CD14-positive monocyte (primary cell): ENCODE measurements around the gene ABLIM3. TPM values are rescaled to one million over a fixed set of nuclear protein-coding genes. Genes with fewer than 3 reads are reported as not detected.

Experiments used
- DNase-seq, 3 donors: peaks; one replicate each; pipeline ENCODE4 v3.0.0-alpha.2; 2011 to 2022
- H2AFZ ChIP-seq: 2 replicates; pipeline ENCODE4 v1.6.0; 2012; ENCODE audit warnings: mild to moderate bottlenecking, low read depth, low read length, inconsistent platforms; ENCODE audit not compliant: insufficient read depth, poor library complexity, severe bottlenecking
- H3K27ac ChIP-seq, 2 donors: 1 replicate in 1 of 2; 2 replicates in 1 of 2; pipeline ENCODE4 v1.5.1; 2012 to 2013; ENCODE audit warnings: low read length in 2 of 2, control low read depth in 1 of 2, inconsistent platforms in 1 of 2, low read depth in 1 of 2, mild to moderate bottlenecking in 1 of 2
- H3K27me3 ChIP-seq, 2 donors: one replicate each; pipeline versions ENCODE4 v1.6.0 to v1.6.1; 2011 to 2013; ENCODE audit warnings: low read length in 2 of 2; ENCODE audit not compliant: control insufficient read depth in 2 of 2, insufficient read depth in 2 of 2
- H3K36me3 ChIP-seq, 2 donors: replicated peaks in 1 of 2; 1 replicate in 1 of 2; 2 replicates in 1 of 2; pipeline versions ENCODE4 v1.5.1 to v1.6.1; 2012 to 2013; ENCODE audit warnings: low read length in 2 of 2, control low read depth in 1 of 2, inconsistent platforms in 1 of 2, mild to moderate bottlenecking in 1 of 2; ENCODE audit not compliant: insufficient read depth in 2 of 2, control insufficient read depth in 1 of 2
- H3K4me1 ChIP-seq, 2 donors: 1 replicate in 1 of 2; 2 replicates in 1 of 2; pipeline versions ENCODE4 v1.5.1 to v1.6.1; 2012 to 2013; ENCODE audit warnings: low read length in 2 of 2, control low read depth in 1 of 2, inconsistent platforms in 1 of 2, mild to moderate bottlenecking in 1 of 2, moderate library complexity in 1 of 2; ENCODE audit not compliant: insufficient read depth in 2 of 2, control insufficient read depth in 1 of 2
- H3K4me2 ChIP-seq: replicated peaks from 2 replicates; pipeline ENCODE3; 2012; ENCODE audit warnings: low read length, moderate library complexity, mild to moderate bottlenecking; ENCODE audit not compliant: poor library complexity, severe bottlenecking; ENCODE audit errors: extremely low read depth
- H3K4me3 ChIP-seq, 3 experiments: fragments of 200-600 bp in 1 of 3; sonication (generic) in 1 of 3; replicated peaks in 1 of 3; 1 replicate in 2 of 3; 2 replicates in 1 of 3; pipeline ENCODE4 v1.5.1; 2011 to 2013; ENCODE audit warnings: low read length in 3 of 3, mild to moderate bottlenecking in 3 of 3, control low read depth in 2 of 3, low read depth in 2 of 3, inconsistent platforms in 1 of 3, moderate library complexity in 1 of 3
- H3K79me2 ChIP-seq: 2 replicates; pipeline ENCODE4 v1.6.0; 2012; ENCODE audit warnings: mild to moderate bottlenecking, control low read depth, inconsistent platforms, low read length, moderate library complexity; ENCODE audit not compliant: insufficient read depth
- H3K9ac ChIP-seq: 2 replicates; pipeline ENCODE4 v1.6.0; 2017; ENCODE audit warnings: low read length, mild to moderate bottlenecking; ENCODE audit not compliant: insufficient read depth, poor library complexity, severe bottlenecking
- H3K9me3 ChIP-seq, 2 donors: replicated peaks in 1 of 2; 1 replicate in 1 of 2; 2 replicates in 1 of 2; pipeline versions ENCODE4 v1.5.1 to v1.6.1; 2012 to 2013; ENCODE audit warnings: low read length in 2 of 2, control low read depth in 1 of 2; ENCODE audit not compliant: control insufficient read depth in 1 of 2, insufficient read depth in 1 of 2
- H4K20me1 ChIP-seq: 2 replicates; pipeline ENCODE4 v1.6.0; 2012; ENCODE audit warnings: mild to moderate bottlenecking, low read length, control low read depth, moderate library complexity; ENCODE audit not compliant: insufficient read depth
- H3K27ac Mint-ChIP-seq, 7 donors: one replicate each; pipeline ENCODE4 v1.8.0; 2020; ENCODE audit warnings: mild to moderate bottlenecking in 7 of 7, mixed read lengths in 7 of 7, moderate library complexity in 6 of 7, inconsistent platforms in 2 of 7
- H3K27me3 Mint-ChIP-seq, 3 donors: one replicate each; pipeline ENCODE4 v1.8.0; 2021 to 2022; ENCODE audit warnings: low read depth in 3 of 3, mild to moderate bottlenecking in 3 of 3, mixed read lengths in 3 of 3, moderate library complexity in 3 of 3, inconsistent platforms in 1 of 3
- H3K36me3 Mint-ChIP-seq, 2 donors: one replicate each; pipeline ENCODE4 v1.8.0; 2020; ENCODE audit warnings: mixed read lengths in 2 of 2, inconsistent platforms in 1 of 2, mild to moderate bottlenecking in 1 of 2
- H3K4me1 Mint-ChIP-seq: one replicate; pipeline ENCODE4 v1.8.0; 2020; ENCODE audit warnings: mild to moderate bottlenecking, mixed read lengths
- H3K4me3 Mint-ChIP-seq, 2 donors: one replicate each; pipeline ENCODE4 v1.8.0; 2020; ENCODE audit warnings: mild to moderate bottlenecking in 2 of 2, mixed read lengths in 2 of 2, moderate library complexity in 1 of 2
- H3K9me3 Mint-ChIP-seq, 7 donors: one replicate each; pipeline ENCODE4 v1.8.0; 2020 to 2022; ENCODE audit warnings: mixed read lengths in 7 of 7, mild to moderate bottlenecking in 6 of 7, moderate library complexity in 6 of 7, inconsistent platforms in 2 of 7
- WGBS: methylation state at CpG from one replicate; pipeline ENCODE4 v1.1.5; 2013; ENCODE audit warnings: missing lambda C conversion rate; ENCODE audit not compliant: insufficient coverage; 5-methylcytosine and 5-hydroxymethylcytosine counted together
- intact Hi-C, 2 donors: fragments of 100-400 bp; cut with micrococcal nuclease; formaldehyde crosslinking; loops; one replicate each; pipeline versions ENCODE4 v1.15.0 to v1.15.1; 2023
- polyA plus RNA-seq, 3 donors: library from polyadenylated mRNA; depleted of rRNA in 1 of 3; unstranded in 2 of 3; stranded (reverse) in 1 of 3; fragments of 300-500 nt in 2 of 3; fragments of >200 nt in 1 of 3; fragmentation: Illumina TruSeq in 2 of 3; gene quantifications; 1 replicate in 2 of 3; 2 replicates in 1 of 3; pipeline ENCODE4 v1.2.3, GENCODE V29; 2012 to 2021
- TF ChIP-seq, protein P1 (sequence below): fragments of 200-600 bp; IDR thresholded peaks from one replicate; pipeline ENCODE4 v1.8.0; 2022; ENCODE audit warnings: antibody characterized with exemption, mild to moderate bottlenecking

ABLIM3 gene
- polyA plus RNA-seq, 3 donors = 0.22 to 0.74 TPM; not detected in 1

DNA sequence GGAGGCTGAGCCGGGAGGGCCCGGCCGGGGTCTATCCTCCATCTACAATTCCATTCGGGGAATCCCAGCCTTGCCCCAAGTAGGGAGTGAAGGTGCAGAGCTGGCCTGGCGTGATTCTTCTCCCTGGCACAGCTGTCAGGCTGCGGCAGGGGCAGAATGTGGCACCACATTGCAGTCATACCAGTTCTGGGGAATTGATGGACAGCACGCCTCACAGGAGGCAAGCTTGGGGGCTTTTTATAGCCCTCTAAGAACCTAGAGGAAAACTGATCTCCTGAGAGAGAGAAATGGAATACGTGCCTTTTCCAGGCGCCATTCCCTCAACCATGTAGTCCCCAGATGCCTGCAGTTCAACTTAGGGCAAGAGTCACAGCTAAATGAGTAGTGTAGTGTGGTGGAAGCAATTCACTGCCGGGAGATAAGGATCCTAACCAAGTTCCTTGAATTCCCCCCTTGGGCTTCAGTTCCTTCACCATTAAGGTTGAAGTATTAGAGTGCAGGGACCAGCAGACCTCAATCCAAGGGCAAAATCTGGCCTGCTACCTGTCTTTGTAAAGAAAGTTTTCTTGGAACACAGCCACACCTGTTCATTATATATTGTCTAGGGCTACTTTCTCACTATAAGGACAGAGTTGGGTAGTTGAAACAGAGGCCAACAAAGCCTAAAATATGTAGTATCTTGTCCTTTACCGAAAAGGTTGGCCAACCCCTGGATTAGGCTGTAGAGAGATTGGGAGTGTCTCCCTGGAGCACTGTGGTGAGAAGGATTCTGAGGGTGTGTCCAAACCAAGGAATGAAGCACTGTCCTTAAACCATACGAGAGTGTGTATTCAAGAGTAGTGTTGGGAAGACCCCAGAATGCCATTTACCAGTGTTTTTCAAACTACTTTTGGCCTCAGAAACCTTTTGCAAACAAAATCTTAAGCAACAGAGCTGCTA lies 141.0 kb downstream of the ABLIM3 start:
- no peak overlapping the region for H3K4me3 Mint-ChIP-seq
- Histone ChIP-seq H3K4me3 (no peak overlapping the region), H3K9me3 (no peaks in the 10 kb centered on the region), H3K4me2 (no peak overlapping the region), H3K9ac (no peak overlapping the region), H3K79me2 (no peaks in the 10 kb centered on the region), H4K20me1 (no peaks in the 10 kb centered on the region), H3K36me3 (no peaks in the 10 kb centered on the region), H3K4me1 (no peaks in the 10 kb centered on the region), H3K27me3 (no peaks in the 10 kb centered on the region), H2AFZ (no peak overlapping the region), H3K27ac (no peak overlapping the region)
- DNase-seq = no peak
- H3K27ac Mint-ChIP-seq = no peak overlapping the region
- peaks cover 2 to 5% (median 4%) of the 10 kb centered on the region in 3 donors for H3K27me3 Mint-ChIP-seq
- H3K36me3 Mint-ChIP-seq = no peaks in the 10 kb centered on the region
- intact Hi-C loops = no loop called here
- peaks cover 0 to 1% (median 0%) of the 10 kb centered on the region in 7 donors for H3K9me3 Mint-ChIP-seq
- TF ChIP-seq, protein P1, sequence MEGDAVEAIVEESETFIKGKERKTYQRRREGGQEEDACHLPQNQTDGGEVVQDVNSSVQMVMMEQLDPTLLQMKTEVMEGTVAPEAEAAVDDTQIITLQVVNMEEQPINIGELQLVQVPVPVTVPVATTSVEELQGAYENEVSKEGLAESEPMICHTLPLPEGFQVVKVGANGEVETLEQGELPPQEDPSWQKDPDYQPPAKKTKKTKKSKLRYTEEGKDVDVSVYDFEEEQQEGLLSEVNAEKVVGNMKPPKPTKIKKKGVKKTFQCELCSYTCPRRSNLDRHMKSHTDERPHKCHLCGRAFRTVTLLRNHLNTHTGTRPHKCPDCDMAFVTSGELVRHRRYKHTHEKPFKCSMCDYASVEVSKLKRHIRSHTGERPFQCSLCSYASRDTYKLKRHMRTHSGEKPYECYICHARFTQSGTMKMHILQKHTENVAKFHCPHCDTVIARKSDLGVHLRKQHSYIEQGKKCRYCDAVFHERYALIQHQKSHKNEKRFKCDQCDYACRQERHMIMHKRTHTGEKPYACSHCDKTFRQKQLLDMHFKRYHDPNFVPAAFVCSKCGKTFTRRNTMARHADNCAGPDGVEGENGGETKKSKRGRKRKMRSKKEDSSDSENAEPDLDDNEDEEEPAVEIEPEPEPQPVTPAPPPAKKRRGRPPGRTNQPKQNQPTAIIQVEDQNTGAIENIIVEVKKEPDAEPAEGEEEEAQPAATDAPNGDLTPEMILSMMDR = no peak
- 100% methylated on average over 4 of the region's 12 CpGs for WGBS
- peaks cover 14% of the 10 kb centered on the region for H3K4me1 Mint-ChIP-seq

DNA sequence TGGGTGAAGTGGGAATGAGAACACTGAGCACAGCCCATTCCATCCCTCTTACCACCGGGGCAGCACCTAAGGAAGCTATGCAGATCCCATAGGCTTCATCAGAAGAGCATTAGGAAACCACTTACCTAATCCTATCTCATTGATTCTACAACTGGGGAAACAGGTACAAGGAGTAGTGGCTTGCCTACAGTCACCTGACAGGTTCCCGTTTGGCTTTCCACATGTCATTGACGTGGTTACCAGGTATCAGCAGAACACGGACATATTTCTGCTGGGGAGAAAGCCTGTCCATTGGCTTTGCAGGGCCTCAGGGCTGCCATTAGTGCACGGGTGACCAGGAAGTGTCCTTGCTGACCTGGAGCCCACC lies 141.7 kb downstream of the ABLIM3 start:
- no peak for DNase-seq
- Histone ChIP-seq H3K4me3 (no peak overlapping the region), H3K9ac (no peak overlapping the region), H3K4me2 (no peak overlapping the region), H3K9me3 (no peaks in the 10 kb centered on the region), H3K27ac (no peak overlapping the region), H3K36me3 (no peaks in the 10 kb centered on the region), H3K4me1 (no peaks in the 10 kb centered on the region), H3K27me3 (no peaks in the 10 kb centered on the region), H2AFZ (no peak overlapping the region), H3K79me2 (no peaks in the 10 kb centered on the region), H4K20me1 (no peaks in the 10 kb centered on the region)
- Mint-ChIP-seq H3K9me3 (peaks cover 0 to 2% (median 0%) of the 10 kb centered on the region in 7 donors), H3K27me3 (peaks cover 2 to 5% (median 4%) of the 10 kb centered on the region in 3 donors), H3K27ac (no peak overlapping the region), H3K36me3 (no peaks in the 10 kb centered on the region), H3K4me1 (peaks cover 12% of the 10 kb centered on the region), H3K4me3 (no peak overlapping the region)
- intact Hi-C loops = no loop called here
- 100% methylated on average over 4 of the region's 5 CpGs for WGBS
- TF ChIP-seq, protein P1 = no peak
